ENCODE measurements around the gene GNS.

GNS gene

DNA sequence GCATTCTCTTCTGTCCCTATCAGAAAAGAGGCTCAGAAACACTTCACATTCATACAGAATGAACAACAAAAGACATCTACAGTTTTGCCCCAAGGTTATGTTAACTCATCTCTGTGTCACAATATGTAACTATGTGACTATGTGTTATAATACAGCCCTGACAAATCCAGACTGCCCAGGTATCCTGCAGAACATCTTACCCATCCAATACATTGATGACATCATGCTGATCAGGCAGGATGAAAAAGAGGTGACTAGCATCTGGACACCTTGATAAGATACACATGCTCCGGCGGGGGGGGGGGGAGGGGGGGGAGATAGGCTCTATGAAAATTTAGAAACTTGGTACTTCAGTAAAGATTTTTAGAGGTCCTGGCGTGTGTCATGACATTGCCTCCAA is 8.3 kb upstream of the GNS start:
- no peak for DNase-seq (ENCODE audit: low spot score)
- TF ChIP-seq, protein P1, sequence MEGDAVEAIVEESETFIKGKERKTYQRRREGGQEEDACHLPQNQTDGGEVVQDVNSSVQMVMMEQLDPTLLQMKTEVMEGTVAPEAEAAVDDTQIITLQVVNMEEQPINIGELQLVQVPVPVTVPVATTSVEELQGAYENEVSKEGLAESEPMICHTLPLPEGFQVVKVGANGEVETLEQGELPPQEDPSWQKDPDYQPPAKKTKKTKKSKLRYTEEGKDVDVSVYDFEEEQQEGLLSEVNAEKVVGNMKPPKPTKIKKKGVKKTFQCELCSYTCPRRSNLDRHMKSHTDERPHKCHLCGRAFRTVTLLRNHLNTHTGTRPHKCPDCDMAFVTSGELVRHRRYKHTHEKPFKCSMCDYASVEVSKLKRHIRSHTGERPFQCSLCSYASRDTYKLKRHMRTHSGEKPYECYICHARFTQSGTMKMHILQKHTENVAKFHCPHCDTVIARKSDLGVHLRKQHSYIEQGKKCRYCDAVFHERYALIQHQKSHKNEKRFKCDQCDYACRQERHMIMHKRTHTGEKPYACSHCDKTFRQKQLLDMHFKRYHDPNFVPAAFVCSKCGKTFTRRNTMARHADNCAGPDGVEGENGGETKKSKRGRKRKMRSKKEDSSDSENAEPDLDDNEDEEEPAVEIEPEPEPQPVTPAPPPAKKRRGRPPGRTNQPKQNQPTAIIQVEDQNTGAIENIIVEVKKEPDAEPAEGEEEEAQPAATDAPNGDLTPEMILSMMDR (IDR thresholded peaks at IDR 0.05; ENCODE audit: extremely low read depth, insufficient read depth, missing control alignments): no peak
- in situ Hi-C loops (cut with MboI; ENCODE audit: low pct_unique_long_range_greater_than_20kb, low sequenced_read_pairs, unreplicated experiment): no loop called here

DNA sequence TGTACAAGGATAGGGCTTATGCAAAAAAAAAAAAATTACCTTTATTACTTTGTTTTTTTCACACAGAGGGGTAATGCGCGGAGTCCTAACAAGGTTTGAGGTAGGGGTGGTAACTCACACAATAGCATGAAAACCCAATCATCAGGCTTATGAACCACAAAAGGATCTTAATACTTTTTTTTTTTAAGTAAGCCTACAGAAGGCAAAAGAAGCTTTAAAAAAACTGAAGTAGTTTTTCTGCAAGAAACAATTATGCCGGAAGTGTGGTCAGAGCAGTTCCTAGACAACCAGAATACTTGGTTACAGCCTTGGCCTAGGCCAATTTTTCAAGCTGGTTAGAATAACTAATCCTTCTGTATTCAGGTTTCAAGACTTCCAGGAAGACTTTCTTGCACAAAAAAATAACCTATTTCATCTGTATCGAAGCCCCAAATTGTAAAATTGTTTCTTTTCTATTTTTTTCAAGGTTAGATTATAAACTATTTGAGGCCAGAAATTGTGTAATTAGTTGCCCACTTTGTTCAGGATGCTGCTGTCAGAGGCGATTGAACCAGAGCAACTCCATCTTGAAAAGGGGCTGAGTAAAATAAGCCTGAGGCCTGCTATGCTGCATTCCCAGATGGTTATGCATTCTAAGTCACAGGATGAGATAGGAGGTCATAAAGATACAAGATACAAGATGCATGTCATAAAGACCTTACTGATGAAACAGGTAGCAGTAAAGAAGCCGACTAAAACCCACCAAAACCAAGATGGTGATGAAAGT is 1.8 kb upstream of the GNS start:
- TF ChIP-seq, protein P1 (IDR thresholded peaks at IDR 0.05; ENCODE audit: extremely low read depth, insufficient read depth, missing control alignments): no peak
- in situ Hi-C loops (cut with MboI; ENCODE audit: low pct_unique_long_range_greater_than_20kb, low sequenced_read_pairs, unreplicated experiment): no loop called here
- no peak for DNase-seq (ENCODE audit: low spot score)

DNA sequence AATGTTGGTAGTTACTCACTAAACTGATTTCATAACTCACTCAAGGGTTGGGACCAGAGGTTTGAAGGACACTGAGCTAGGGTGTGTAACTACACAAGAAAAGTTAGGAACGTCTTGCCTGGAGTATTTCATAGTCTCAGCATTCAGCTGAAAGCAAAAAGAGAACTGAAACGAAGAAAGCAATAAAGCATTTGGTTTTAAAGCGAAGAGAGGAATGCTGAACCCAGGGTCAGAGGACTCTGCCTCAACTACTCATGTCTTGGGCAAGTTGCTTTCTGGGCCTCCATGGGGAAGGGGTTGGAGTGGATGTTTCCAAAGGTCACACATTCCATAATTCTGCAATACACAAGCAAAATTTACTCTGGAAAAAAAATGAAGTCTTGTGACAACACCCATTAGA is 1.4 kb downstream of the GNS start:
- TF ChIP-seq, protein P1 (IDR thresholded peaks at IDR 0.05; ENCODE audit: extremely low read depth, insufficient read depth, missing control alignments): no peak
- in situ Hi-C loops (cut with MboI; ENCODE audit: low pct_unique_long_range_greater_than_20kb, low sequenced_read_pairs, unreplicated experiment): no loop called here
- no peak for DNase-seq (ENCODE audit: low spot score)

DNA sequence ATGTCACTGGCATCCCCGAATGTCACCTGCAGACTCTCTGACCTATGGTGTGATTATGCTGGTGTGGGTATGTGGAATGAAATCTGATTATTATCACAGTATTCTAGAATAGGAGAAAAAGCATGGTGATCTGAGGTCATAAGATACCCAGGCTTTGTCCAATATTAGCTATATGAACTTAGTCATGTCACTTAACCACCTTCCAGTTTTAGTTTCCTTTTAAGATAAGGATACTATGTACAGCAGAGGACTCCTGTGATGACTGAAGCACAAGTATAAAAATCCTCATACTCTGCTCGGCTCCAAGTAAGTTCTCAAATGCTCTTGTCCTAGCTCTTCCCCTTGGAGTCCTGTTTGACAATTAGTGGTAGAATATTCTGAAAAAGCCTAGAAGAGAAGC is 2.8 kb downstream of the GNS start:
- in situ Hi-C loops (cut with MboI; ENCODE audit: low pct_unique_long_range_greater_than_20kb, low sequenced_read_pairs, unreplicated experiment): no loop called here
- TF ChIP-seq, protein P1 (IDR thresholded peaks at IDR 0.05; ENCODE audit: extremely low read depth, insufficient read depth, missing control alignments): no peak
- peak; percentile 58 for DNase-seq (ENCODE audit: low spot score)

DNA sequence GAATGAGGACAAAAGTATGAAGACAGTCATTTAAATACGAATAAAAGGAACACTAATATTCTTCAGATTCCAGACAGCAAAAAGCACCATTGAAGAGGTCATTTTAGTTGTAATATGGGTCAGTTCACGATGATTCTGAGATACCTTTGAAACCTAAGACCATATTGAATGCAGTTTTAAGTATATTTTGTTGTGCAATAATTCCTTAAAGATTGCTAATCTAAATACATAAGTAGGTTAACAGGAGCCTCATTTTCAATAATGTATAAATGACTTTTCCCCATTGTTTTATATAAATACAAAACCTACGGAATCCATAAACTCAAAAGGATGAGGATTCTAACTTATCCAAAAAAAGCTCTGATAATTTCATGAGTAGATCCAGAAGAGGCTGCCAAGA is 5.8 kb downstream of the GNS start:
- TF ChIP-seq, protein P1 (IDR thresholded peaks at IDR 0.05; ENCODE audit: extremely low read depth, insufficient read depth, missing control alignments): no peak
- in situ Hi-C loops (cut with MboI; ENCODE audit: low pct_unique_long_range_greater_than_20kb, low sequenced_read_pairs, unreplicated experiment): no loop called here
- no peak for DNase-seq (ENCODE audit: low spot score)

DNA sequence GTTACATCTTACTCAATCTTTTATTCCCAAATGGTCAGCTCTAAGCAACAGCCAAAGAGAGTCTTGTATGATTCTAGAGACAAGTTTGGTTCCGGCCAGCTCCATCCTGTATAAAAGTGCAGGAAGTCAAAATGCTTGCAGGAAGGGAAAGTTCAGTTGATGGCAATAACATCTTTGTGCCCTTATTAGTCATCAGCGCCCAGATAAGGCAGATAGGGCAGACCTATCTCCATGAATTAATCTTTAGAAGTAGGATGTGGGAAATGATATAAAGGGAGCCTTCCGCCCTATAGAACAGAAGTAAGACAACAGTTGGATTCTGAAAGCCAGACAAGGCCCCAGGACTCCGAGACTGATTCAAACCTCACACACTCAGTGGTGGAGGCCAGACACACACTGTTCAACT is 6.4 kb downstream of the GNS start:
- no peak for DNase-seq (ENCODE audit: low spot score)
- TF ChIP-seq, protein P1 (IDR thresholded peaks at IDR 0.05; ENCODE audit: extremely low read depth, insufficient read depth, missing control alignments): no peak
- in situ Hi-C loops (cut with MboI; ENCODE audit: low pct_unique_long_range_greater_than_20kb, low sequenced_read_pairs, unreplicated experiment): no loop called here

All from GM13977 (cell line).